IPS-18a (cell line): ENCODE results near the gene HMOX1.
A peak's percentile ranks its signal among the peaks of the same experiment; 100 is the strongest.
"Not testable (repeated sequence)": the region's sequence is repeated elsewhere in the genome, so short reads cannot be mapped to it uniquely, and the experiment has no call there.

Source experiments
- H3K27ac ChIP-seq: one replicate; pipeline ENCODE4 v1.5.1; 2013; ENCODE audit warnings: low read length
- H3K27me3 ChIP-seq: one replicate; pipeline ENCODE4 v1.6.1; 2013; ENCODE audit warnings: mild to moderate bottlenecking, low read length; ENCODE audit not compliant: control insufficient read depth, insufficient read depth
- H3K36me3 ChIP-seq: one replicate; pipeline ENCODE4 v1.6.1; 2013; ENCODE audit warnings: low read depth, low read length; ENCODE audit not compliant: control insufficient read depth
- H3K4me1 ChIP-seq: one replicate; pipeline ENCODE4 v1.6.1; 2013; ENCODE audit warnings: low read depth, low read length; ENCODE audit not compliant: control insufficient read depth
- H3K4me3 ChIP-seq: one replicate; pipeline ENCODE4 v1.5.1; 2013; ENCODE audit warnings: low read length
- H3K9ac ChIP-seq: one replicate; pipeline ENCODE4 v1.6.1; 2013; ENCODE audit warnings: mild to moderate bottlenecking, low read length, moderate library complexity
- H3K9me3 ChIP-seq: one replicate; pipeline ENCODE4 v1.6.1; 2013; ENCODE audit warnings: low read depth, low read length; ENCODE audit not compliant: control insufficient read depth

HMOX1 gene

DNA sequence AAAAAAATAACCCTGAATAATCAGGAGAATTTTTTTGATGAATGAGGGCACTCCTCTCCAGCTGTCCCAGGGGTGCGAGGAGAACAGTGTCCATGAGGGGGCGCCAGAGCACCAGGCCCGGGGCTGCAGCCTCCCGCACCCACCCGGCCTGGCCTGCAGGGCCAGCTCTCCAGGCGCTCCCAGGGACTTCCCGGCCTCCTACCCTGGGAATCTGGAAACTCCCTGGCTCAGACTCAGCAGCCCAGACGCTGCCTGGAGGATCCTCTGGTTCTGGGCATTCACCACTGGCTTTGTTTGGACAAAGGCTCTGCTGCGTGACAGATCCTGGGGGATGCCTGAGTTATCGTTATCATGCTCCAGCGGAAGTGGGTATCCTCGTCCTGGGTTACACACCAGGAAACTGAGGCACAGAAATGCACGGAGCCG lies 50.0 kb downstream of the HMOX1 start:
- Histone ChIP-seq H3K9ac (peak overlapping the region; percentile 38), H3K27ac (no peak overlapping the region), H3K4me1 (peaks cover 16% of the 10 kb centered on the region), H3K9me3 (no peaks in the 10 kb centered on the region), H3K27me3 (no peaks in the 10 kb centered on the region), H3K4me3 (no peak overlapping the region), H3K36me3 (peaks cover 37% of the 10 kb centered on the region)

DNA sequence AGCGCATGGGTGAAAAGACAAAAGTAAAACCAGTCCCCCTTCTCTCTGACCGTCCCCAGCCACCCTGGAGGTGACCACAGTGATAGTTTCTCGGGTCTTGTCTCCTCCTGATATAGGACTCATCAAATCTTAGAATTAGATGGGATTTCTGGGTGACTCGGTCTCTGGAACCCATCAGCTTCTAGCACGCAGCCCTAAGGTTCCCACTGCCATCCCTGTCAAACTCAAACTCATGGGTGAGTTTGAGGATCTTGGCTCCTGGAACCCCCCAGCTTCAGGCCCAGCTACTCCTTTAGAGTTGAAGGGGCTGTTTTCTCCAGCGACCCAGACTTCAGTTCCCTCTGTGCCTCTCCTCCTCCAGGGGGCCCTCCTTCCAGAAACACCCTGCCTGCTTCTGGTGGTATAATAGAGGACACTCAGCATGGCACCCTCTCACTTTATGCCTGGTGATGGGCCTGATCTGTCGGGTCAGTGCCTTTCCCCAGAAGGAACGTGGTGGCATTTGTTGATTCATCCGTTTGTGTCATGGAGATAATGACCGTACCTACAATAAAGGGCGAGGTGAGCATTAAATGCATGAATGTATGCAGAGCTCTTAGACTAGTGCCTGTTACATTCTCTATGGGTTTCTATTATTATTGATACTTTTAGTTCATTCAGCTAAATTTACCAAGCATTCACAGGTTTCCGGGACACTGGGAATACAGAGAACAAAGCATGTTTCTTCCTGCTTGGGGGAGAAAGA lies 50.8 kb downstream of the HMOX1 start:
- peaks cover 10% of the 10 kb centered on the region for H3K4me1 ChIP-seq
- H3K36me3 ChIP-seq: peaks cover 34% of the 10 kb centered on the region
- no peaks in the 10 kb centered on the region for H3K27me3 ChIP-seq
- no peak overlapping the region for H3K27ac ChIP-seq
- H3K4me3 ChIP-seq: no peak overlapping the region
- H3K9me3 ChIP-seq: no peaks in the 10 kb centered on the region
- H3K9ac ChIP-seq: peak overlapping the region; percentile 38

- Histone ChIP-seq H3K36me3 (peaks cover 28% of the 10 kb centered on the region), H3K9me3 (no peaks in the 10 kb centered on the region), H3K4me3 (no peak overlapping the region), H3K4me1 (peaks cover 3% of the 10 kb centered on the region), H3K9ac (no peak overlapping the region), H3K27ac (no peak overlapping the region), H3K27me3 (no peaks in the 10 kb centered on the region)
Measured at GRCh38 chr22:35432228-35432905, 51.5 kb downstream of the HMOX1 start.

- Histone ChIP-seq H3K9me3 (no peaks in the 10 kb centered on the region), H3K9ac (no peak overlapping the region), H3K4me3 (no peak overlapping the region), H3K27ac (no peak overlapping the region), H3K4me1 (peaks cover 3% of the 10 kb centered on the region), H3K27me3 (no peaks in the 10 kb centered on the region), H3K36me3 (peaks cover 23% of the 10 kb centered on the region)
Measured at GRCh38 chr22:35434061-35434710, 53.3 kb downstream of the HMOX1 start.

GRCh38 chr22:35435201-35435740 lies 54.4 kb downstream of the HMOX1 start:
- H3K9me3 ChIP-seq: no peaks in the 10 kb centered on the region
- no peak overlapping the region for H3K27ac ChIP-seq
- H3K4me1 ChIP-seq: peaks cover 3% of the 10 kb centered on the region
- no peaks in the 10 kb centered on the region for H3K27me3 ChIP-seq
- H3K9ac ChIP-seq: no peak overlapping the region
- peaks cover 27% of the 10 kb centered on the region for H3K36me3 ChIP-seq
- H3K4me3 ChIP-seq: no peak overlapping the region

DNA sequence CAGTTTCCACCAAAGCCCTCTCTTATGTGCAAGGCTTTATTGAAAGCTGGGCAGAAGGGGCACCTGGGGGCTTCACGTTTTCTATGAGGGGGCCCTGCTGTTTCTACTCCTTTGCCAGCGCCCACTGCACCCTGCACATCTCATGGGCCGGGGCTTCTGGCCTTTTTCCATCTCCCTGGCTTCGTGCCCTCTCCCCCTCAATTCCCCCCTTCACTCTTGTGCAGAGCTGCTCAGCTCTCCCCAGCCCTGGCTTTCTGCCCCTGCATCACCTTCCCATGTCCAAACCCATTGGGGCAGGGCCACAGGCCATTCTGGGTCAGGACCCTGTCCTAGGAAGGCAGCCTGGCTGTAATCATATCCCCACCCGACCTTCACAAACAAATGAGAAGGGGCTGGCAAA lies 55.5 kb downstream of the HMOX1 start:
- Histone ChIP-seq H3K9ac (no peak overlapping the region), H3K9me3 (no peaks in the 10 kb centered on the region)

GRCh38 chr22:35437049-35437448 lies 56.2 kb downstream of the HMOX1 start:
- no peaks in the 10 kb centered on the region for H3K9me3 ChIP-seq
- peaks cover 20% of the 10 kb centered on the region for H3K36me3 ChIP-seq
- H3K27ac ChIP-seq: no peak overlapping the region
- H3K27me3 ChIP-seq: no peaks in the 10 kb centered on the region
- no peaks in the 10 kb centered on the region for H3K4me1 ChIP-seq
- H3K9ac ChIP-seq: no peak overlapping the region
- no peak overlapping the region for H3K4me3 ChIP-seq

More for the DNA sequence above, 55.5 kb downstream of the HMOX1 start:
- no peaks in the 10 kb centered on the region for H3K4me1 ChIP-seq
- H3K27ac ChIP-seq: no peak overlapping the region
- H3K4me3 ChIP-seq: no peak overlapping the region
- H3K36me3 ChIP-seq: peaks cover 26% of the 10 kb centered on the region
- H3K27me3 ChIP-seq: no peaks in the 10 kb centered on the region

- H3K4me3 ChIP-seq, H3K27me3 ChIP-seq, H3K36me3 ChIP-seq, H3K27ac ChIP-seq, H3K9ac ChIP-seq, H3K9me3 ChIP-seq, H3K4me1 ChIP-seq: not testable (repeated sequence)
Measured at GRCh38 chr22:35438673-35439364, 57.9 kb downstream of the HMOX1 start.

GRCh38 chr22:35439365-35439717 lies 58.4 kb downstream of the HMOX1 start:
- H3K36me3 ChIP-seq: peaks cover 7% of the 10 kb centered on the region

DNA sequence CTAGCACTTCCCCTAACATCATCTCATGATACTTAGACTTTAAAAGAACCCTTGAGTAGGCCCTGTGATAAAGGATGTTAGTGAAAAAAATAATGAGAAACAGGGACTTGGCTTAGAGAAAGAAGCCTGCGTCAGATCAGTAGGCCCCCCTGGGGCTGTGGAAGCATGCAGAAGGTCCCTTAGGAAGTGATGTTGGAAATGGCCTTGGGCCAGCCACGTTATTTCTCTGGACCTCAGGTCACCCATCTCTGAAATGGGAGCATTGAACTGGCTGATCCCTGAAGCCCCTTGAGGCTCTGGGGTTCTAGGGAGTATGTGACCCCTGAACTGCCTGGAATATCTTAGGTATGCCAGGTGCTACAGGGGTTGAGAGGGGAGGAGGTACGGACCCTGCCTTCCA lies 59.2 kb downstream of the HMOX1 start:
- no peaks in the 10 kb centered on the region for H3K9me3 ChIP-seq
- no peak overlapping the region for H3K27ac ChIP-seq
- H3K9ac ChIP-seq: no peak overlapping the region
- H3K36me3 ChIP-seq: peaks cover 4% of the 10 kb centered on the region
- H3K27me3 ChIP-seq: no peaks in the 10 kb centered on the region
- H3K4me1 ChIP-seq: no peaks in the 10 kb centered on the region
- no peak overlapping the region for H3K4me3 ChIP-seq

More at GRCh38 chr22:35439365-35439717, 58.4 kb downstream of the HMOX1 start:
- no peaks in the 10 kb centered on the region for H3K4me1 ChIP-seq
- no peaks in the 10 kb centered on the region for H3K9me3 ChIP-seq
- H3K9ac ChIP-seq: no peak overlapping the region
- no peak overlapping the region for H3K27ac ChIP-seq
- H3K4me3 ChIP-seq: no peak overlapping the region
- H3K27me3 ChIP-seq: no peaks in the 10 kb centered on the region

- H3K36me3 ChIP-seq: peaks cover 4% of the 10 kb centered on the region
- no peak overlapping the region for H3K27ac ChIP-seq
- no peaks in the 10 kb centered on the region for H3K27me3 ChIP-seq
- no peaks in the 10 kb centered on the region for H3K9me3 ChIP-seq
- no peaks in the 10 kb centered on the region for H3K4me1 ChIP-seq
- H3K4me3 ChIP-seq: no peak overlapping the region
- no peak overlapping the region for H3K9ac ChIP-seq
Measured at GRCh38 chr22:35441489-35442100, 60.7 kb downstream of the HMOX1 start.
